GM18907 (cell line): ENCODE results near the gene PHACTR3.
"Not testable (repeated sequence)": the region's sequence is repeated elsewhere in the genome, so short reads cannot be mapped to it uniquely, and the experiment has no call there.

ENCODE experiments used
- ATAC-seq: cut with Tn5 transposase; IDR thresholded peaks from one replicate; pipeline ENCODE4 v1.9.1; 2021; ENCODE audit warnings: mild to moderate bottlenecking, moderate library complexity; ENCODE audit not compliant: unreplicated experiment

PHACTR3 gene

DNA sequence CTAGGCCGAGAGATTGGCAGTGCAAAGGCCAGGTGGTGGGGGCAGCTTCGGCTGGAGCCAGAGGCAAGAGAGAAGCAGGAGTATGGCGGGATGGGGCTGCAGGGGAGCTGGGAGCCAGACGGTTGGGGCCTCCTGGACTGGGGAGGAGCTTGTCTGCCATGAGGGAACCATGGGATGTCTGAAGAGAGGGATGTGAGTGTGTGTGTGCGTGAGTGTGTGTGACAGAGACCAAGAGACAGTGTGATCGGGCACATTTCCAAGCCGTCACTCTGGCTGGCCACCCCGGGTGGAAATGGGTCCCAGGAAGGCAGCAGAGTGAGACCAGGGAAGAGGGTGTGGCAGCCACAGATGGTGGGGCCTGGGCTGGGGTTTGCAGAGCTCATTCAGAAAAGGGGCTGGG, 13.8 kb downstream of the PHACTR3 start:
- no peak for ATAC-seq

DNA sequence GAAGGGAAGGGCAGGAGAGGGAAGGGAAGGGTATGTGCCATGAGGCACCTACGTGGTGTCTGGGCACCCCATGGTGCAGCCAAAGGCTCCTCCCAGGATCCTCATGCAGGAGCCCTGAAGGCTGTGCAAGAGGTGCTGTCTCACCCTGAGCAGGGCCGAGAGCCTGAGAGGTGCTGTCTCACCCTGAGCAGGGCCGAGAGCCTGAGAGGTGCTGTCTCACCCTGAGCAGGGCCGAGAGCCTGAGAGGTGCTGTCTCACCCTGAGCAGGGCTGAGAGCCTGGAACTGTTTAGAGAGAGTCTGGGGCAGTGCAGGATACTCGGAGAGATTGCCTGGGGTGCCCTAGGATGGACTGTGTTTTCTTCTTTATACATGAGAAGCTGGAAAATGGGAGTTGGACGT, 14.2 kb downstream of the PHACTR3 start:
- ATAC-seq, result not testable (repeated sequence)

GRCh38 chr20:59620860-59621505, 16.6 kb downstream of the PHACTR3 start:
- ATAC-seq, result no peak

GRCh38 chr20:59622496-59622895, 18.2 kb downstream of the PHACTR3 start:
- ATAC-seq, result no peak

- ATAC-seq, result no peak
These were observed 18.8 kb downstream of the PHACTR3 start for GRCh38 chr20:59623133-59623532.

GRCh38 chr20:59623583-59623982, 19.2 kb downstream of the PHACTR3 start:
- ATAC-seq, result no peak

GRCh38 chr20:59624401-59624800, 20.1 kb downstream of the PHACTR3 start:
- ATAC-seq, result no peak

DNA sequence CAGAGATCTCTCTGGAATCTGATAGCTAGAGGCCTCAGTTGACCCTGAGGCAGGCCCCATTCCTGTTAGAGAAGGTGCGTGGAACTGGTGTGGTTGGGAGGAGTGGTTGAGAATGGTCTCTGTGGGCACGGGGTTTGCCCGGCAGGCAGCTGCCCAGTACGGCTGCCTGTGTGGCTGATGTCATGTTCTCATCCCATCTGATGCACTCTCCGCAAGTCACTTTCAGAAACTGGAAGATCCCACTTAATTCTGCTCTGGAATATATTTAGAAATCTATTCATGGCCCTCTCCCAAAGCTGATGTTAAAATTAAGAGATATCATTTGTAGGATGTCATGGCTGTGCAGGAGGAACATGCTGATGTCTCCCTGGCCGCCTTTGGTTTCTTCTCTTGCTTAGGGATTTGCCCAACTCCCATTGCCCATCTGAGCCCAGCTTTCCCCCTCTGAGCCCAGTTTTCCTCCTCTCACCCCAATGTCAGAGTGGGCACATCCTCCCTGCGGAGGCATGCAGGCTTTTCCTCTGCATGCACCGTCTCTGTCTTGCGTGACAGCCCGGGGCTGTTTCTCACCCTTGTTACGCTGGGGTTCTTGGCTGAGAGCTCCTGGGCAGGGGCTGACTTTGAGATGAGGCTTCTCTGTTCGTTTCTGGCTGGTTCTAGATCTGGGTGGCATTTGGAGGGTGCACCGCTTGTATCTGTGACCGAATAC, 21.0 kb downstream of the PHACTR3 start:
- ATAC-seq, result no peak

DNA sequence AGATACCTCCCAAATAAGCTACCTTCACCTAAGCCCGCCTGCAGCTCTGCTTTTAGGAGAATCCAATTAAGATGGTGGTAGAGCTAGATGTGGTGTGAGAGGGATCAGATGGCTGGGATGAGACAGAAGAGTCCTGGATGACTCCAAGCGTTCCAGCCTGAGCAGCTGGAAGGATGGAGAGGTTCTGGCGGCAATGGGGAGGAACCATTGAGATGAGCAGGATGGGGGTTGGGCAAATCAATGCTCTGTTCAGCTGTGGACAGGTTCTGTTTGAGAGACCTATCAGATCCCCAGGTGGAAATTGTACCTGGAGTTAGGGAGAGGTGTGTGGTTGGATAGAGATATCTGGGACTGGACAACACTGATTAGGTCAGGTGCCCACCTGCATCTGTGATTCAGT, 23.0 kb downstream of the PHACTR3 start:
- no peak for ATAC-seq

DNA sequence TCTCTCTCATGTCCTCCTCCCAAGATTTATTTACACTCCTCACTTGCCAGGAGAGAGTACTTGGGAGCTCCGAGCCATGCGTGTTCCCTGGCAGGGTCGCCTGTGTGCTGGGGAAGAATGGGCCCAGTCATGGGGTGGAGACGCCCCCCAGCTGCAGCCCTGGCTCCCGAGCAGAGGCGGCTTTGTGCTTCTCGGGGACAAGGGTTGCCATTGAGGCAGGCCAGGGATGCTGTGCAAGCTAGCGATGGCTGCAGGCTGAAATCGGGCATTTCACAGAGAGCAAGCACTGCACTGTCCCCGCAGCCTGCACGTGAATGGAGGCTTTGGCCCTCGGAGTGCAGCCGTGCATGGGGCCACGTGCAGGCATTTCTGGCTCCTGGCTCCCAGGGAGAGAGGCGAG, 23.8 kb downstream of the PHACTR3 start:
- no peak for ATAC-seq

DNA sequence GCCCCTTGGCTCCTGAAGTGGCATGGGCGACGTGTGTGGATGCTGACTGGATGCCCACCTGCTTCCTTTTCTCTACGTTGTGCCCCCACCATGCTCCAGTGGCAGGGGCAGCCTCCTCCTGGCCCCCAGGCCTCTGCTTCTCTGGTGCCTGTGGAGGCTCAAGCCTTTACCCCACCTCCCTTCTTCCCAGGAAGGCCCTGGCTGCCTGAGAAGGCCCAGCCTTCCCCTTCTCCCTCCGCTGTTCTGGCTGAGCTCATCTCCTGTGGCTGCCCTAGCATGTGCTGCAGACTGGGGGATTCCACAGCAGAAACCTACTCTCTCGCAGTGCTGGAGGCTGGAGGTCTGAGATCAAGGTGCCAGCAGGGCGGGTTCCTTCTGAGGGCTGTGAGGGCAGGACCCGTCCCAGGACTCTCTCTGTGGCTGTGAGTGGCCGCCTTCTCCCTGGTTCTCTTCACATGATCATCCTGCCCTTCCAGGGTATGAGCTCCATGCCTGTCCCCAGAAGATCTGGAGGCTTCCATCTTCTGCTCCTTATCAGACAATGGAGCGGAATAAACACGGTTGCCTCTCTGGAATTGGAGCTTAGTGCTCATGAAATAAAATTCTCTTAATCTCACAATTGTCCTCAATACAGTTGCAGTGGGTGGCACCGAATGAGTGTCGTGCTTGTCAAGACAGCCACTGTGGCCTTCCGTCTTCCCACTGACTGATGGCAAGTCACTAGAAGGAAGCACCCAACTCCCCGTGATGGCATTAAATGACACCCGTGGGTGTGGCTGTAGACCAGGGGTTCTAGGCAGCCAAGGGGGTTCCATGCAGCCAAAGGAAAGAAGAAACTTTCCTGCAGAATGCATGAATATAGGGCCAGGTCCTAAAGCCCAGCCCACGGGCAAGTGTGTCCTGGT, 25.1 kb downstream of the PHACTR3 start:
- ATAC-seq, result no peak

- ATAC-seq, result no peak
These were observed 26.2 kb downstream of the PHACTR3 start for GRCh38 chr20:59630526-59630925.

GRCh38 chr20:59631751-59632540, 27.6 kb downstream of the PHACTR3 start:
- ATAC-seq, result no peak

GRCh38 chr20:59632541-59633113, 28.3 kb downstream of the PHACTR3 start:
- no peak for ATAC-seq

DNA sequence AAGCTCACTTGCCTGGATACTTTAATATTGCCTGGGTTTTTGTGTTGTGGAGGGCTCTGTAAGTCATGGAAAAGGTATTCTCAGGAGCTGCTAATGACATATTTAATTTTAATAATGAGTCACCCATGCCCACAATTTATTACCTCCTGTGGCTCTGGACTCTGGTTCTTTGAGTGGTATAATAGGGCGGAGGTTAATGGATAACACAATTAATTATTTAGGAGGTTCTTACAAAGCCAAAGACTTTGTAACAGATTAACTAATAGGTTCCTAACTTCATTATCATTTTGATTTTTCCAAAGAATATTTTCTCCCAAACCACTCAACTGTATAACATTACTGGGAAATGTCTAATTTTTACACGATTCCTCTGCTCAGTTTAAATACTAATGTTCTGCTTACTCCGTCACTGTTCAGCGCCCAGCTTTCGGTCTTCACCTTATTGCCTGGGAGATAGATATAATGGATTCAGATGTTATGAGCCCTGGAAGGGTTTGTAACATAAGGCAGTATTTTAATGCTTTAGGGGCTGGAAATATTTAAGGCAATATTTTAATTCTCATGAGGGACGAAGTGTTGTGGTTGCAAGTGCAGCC, 29.4 kb downstream of the PHACTR3 start:
- no peak for ATAC-seq

DNA sequence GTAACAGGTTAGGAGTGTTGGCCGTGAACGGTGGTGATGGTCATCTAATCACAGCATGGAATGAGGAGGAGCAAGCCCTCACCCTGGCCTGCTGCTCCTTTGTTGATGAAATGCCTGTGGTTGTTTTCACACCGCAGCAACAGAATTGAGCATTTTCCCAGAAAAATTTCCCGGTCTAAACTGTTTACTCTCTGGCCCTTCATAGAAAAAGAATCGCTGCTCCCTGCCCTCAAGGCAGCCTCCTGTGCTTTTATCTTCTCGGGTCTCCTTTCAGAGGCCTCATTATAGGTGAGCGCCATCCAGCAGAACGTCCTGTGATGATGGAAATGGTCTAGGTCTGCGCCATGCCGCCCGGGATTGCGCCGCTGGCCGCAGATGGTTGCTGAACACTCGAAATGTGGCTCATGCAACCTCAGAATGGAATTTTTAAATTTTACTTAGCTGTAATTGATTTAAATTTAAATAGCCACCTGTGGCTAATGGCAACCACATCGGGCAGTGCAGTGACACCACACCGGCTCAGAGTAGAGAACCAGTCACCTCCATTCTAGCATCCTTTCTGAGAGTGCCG, 30.2 kb downstream of the PHACTR3 start:
- no peak for ATAC-seq

GRCh38 chr20:59636766-59637370, 32.5 kb downstream of the PHACTR3 start:
- no peak for ATAC-seq

DNA sequence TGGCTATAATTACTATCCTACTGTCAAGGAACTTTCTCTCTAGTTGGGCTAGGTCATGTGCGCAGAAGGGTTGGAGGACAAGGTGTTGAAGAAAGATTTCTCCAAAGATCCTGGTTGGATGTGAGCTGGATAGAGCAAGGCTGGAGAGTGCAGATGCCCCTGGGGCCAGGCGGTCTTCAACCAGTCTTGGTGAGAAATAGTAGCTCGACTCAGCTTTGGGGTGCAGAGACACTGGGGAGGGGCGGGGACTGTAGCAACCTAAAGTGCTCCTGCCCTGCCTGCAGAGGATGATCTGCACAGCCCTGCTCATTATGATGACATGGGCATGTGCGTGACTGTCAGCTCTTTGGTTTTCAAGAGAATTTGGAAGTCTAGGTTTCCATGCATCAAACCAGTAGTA, 35.9 kb downstream of the PHACTR3 start:
- no peak for ATAC-seq

DNA sequence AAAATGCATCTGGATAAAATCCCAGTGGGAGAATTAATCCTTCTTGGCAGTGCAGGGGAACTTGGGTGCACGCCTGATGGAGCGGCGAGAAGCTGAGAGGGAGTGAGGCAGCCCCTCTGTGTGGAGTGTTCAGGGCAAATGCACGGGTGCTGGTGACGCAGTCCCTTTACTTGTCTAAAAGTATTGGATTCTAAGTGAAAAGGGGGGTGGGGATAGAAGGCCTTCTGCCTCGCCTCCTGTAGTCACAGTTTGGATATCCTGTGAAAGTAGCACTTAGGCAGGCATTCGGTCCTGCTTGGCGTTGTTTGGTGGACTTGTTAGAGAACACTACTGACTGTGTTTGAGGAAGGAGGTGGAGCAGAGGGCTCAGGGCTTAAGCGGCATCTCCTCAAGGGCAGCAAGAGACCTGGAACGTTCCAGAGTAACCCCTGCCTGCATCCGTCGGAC, 39.3 kb downstream of the PHACTR3 start:
- no peak for ATAC-seq
